HG02759 (cell line): Measurements from ENCODE around the gene PICALM.
"Not testable (repeated sequence)": the region's sequence is repeated elsewhere in the genome, so short reads cannot be mapped to it uniquely, and the experiment has no call there.

Experiments used
- ATAC-seq: cut with Tn5 transposase; IDR thresholded peaks from one replicate; pipeline ENCODE4 v1.9.1; 2021; ENCODE audit warnings: mild to moderate bottlenecking, moderate library complexity; ENCODE audit not compliant: unreplicated experiment

The PICALM gene

GRCh38 chr11:86002431-86002830, 66.5 kb downstream of the PICALM start:
- ATAC-seq, result no peak

- no peak for ATAC-seq
Observed at GRCh38 chr11:85991508-85991907, 77.4 kb downstream of the PICALM start.

GRCh38 chr11:85989746-85990145, 79.1 kb downstream of the PICALM start:
- no peak for ATAC-seq

GRCh38 chr11:85988780-85989179, 80.1 kb downstream of the PICALM start:
- ATAC-seq, result no peak

GRCh38 chr11:85977751-85978160, 91.1 kb downstream of the PICALM start:
- no peak for ATAC-seq

- ATAC-seq, result no peak
Observed at GRCh38 chr11:85976525-85976924, 92.4 kb downstream of the PICALM start.

- no peak for ATAC-seq
Observed at GRCh38 chr11:85974122-85974521, 94.8 kb downstream of the PICALM start.

- no peak for ATAC-seq
Observed at GRCh38 chr11:85970593-85970992, 98.3 kb downstream of the PICALM start.

GRCh38 chr11:85967457-85967856, 101.4 kb downstream of the PICALM start:
- ATAC-seq, result no peak

GRCh38 chr11:85965202-85965601, 103.7 kb downstream of the PICALM start:
- no peak for ATAC-seq

GRCh38 chr11:85961930-85962363, 106.9 kb downstream of the PICALM start:
- no peak for ATAC-seq

GRCh38 chr11:85961130-85961529, 107.8 kb downstream of the PICALM start:
- no peak for ATAC-seq

GRCh38 chr11:85960678-85961077, 108.2 kb downstream of the PICALM start:
- peak; percentile 49 for ATAC-seq

GRCh38 chr11:85955531-85955930, 113.4 kb downstream of the PICALM start:
- ATAC-seq, result no peak

- ATAC-seq, result no peak
Observed at GRCh38 chr11:85953491-85954143, 115.3 kb downstream of the PICALM start.

- ATAC-seq, result not testable (repeated sequence)
Observed at GRCh38 chr11:85952108-85952485, 116.8 kb downstream of the PICALM start.

- ATAC-seq, result no peak
Observed at GRCh38 chr11:85951428-85952107, 117.3 kb downstream of the PICALM start.

GRCh38 chr11:85951049-85951405, 117.9 kb downstream of the PICALM start:
- no peak for ATAC-seq

- ATAC-seq, result no peak
Observed at GRCh38 chr11:85950317-85951048, 118.4 kb downstream of the PICALM start.

GRCh38 chr11:85949798-85950197, 119.1 kb downstream of the PICALM start:
- no peak for ATAC-seq

GRCh38 chr11:85948884-85949283, 120.0 kb downstream of the PICALM start:
- no peak for ATAC-seq
